ENCODE measurements around the gene GATAD2A.

Gene GATAD2A

GRCh38 chr19:19550485-19550929 is 145.0 kb downstream of the GATAD2A start:
- no peak for DNase-seq

GRCh38 chr19:19550972-19551852 is 145.7 kb downstream of the GATAD2A start:
- DNase-seq = no peak

- DNase-seq = no peak
Measured at GRCh38 chr19:19551853-19552192, 146.3 kb downstream of the GATAD2A start.

- DNase-seq = no peak
Measured at GRCh38 chr19:19552798-19553197, 147.3 kb downstream of the GATAD2A start.

GRCh38 chr19:19553670-19554069 is 148.2 kb downstream of the GATAD2A start:
- DNase-seq = no peak

- no peak for DNase-seq
Measured at GRCh38 chr19:19554074-19555023, 148.9 kb downstream of the GATAD2A start.

- DNase-seq = no peak
Measured at GRCh38 chr19:19558055-19558454, 152.6 kb downstream of the GATAD2A start.
